ENCODE data around the gene RBM5. TPM values are rescaled to one million over a fixed set of nuclear protein-coding genes. Genes with fewer than 3 reads are reported as not detected.

RBM5 gene
- total and polyA plus RNA-seq, 10 of the 15 experiments (the other 5 are each of a cell fraction or from before 2014, with no cell fraction given), result 35.1 to 347 (median 111) TPM

DNA sequence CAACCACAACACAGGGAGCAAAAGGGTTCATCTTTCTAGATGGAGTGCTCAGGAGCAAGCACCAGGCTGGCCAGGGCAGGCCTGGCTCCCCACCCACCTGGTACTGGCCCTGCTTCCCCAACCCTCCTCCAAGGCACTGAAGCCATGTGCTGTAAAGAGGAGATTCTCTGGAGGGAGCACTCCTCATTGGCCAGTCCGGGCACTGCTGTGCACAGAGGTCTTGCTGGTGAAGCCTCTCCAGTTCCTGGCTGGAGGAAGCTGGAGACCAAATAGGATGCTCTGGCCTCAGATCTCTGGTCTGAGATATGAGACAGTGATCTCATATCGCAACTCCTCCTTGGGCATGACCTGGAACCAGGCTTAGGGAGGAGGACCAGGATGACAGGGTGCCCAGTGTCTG is 58.7 kb downstream of the RBM5 start:
- FAIRE-seq (no peak), ATAC-seq (no peak), DNase-seq (ENCODE audit: low read depth, low spot score) (no peak)
- RAD21 ChIA-PET (ENCODE audit: unreplicated experiment), result no interaction called here
- Histone ChIP-seq H3K4me3 (no peak overlapping the region), H4K20me1 (ENCODE audit: control insufficient read depth, insufficient read depth) (no peaks in the 10 kb centered on the region), H3K9ac (ENCODE audit: control insufficient read depth, insufficient read depth, low read length) (no peak overlapping the region), H3K27me3 (replicated peaks in 1 of 2; ENCODE audit: control insufficient read depth in 2 of 2, insufficient read depth in 2 of 2, low read length in 1 of 2) (peaks cover 0 to 2% of the 10 kb centered on the region in 2 experiments; a peak in 2 of 4 replicates), H3K79me2 (ENCODE audit: control insufficient read depth, insufficient read depth, low read length) (no peaks in the 10 kb centered on the region), H2AFZ (ENCODE audit: control insufficient read depth, low read depth, low read length) (no peak overlapping the region), H3K4me2 (ENCODE audit: control insufficient read depth, insufficient read depth) (no peak overlapping the region), H3K4me1 (ENCODE audit: control insufficient read depth, insufficient read depth, low read length) (no peaks in the 10 kb centered on the region), H3K27ac (ENCODE audit: control insufficient read depth, insufficient read depth) (no peak overlapping the region), H3K9me3 (replicated peaks; ENCODE audit: control insufficient read depth, insufficient read depth, low read length) (no peaks in the 10 kb centered on the region), H3K36me3 (ENCODE audit: control insufficient read depth in 2 of 2, insufficient read depth in 2 of 2, low read length in 1 of 2) (no peaks in the 10 kb centered on the region)
- in situ Hi-C loops (cut with MboI) (no loop called here), intact Hi-C loops (cut with micrococcal nuclease; ENCODE audit: unreplicated experiment) (no loop called here)
- POLR2A ChIA-PET, result no interaction called here
- 45% methylated on average over 2 of the region's 2 CpGs for WGBS (ENCODE audit: insufficient coverage, insufficient replicate concordance, low lambda C conversion rate, missing lambda C conversion rate)
- TF ChIP-seq, protein P1, sequence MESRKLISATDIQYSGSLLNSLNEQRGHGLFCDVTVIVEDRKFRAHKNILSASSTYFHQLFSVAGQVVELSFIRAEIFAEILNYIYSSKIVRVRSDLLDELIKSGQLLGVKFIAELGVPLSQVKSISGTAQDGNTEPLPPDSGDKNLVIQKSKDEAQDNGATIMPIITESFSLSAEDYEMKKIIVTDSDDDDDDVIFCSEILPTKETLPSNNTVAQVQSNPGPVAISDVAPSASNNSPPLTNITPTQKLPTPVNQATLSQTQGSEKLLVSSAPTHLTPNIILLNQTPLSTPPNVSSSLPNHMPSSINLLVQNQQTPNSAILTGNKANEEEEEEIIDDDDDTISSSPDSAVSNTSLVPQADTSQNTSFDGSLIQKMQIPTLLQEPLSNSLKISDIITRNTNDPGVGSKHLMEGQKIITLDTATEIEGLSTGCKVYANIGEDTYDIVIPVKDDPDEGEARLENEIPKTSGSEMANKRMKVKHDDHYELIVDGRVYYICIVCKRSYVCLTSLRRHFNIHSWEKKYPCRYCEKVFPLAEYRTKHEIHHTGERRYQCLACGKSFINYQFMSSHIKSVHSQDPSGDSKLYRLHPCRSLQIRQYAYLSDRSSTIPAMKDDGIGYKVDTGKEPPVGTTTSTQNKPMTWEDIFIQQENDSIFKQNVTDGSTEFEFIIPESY (IDR thresholded peaks at IDR 0.05), result no peak
- TF ChIP-seq ZNF24 (IDR thresholded peaks at IDR 0.05) (no peak), NFIC (IDR thresholded peaks at IDR 0.05; ENCODE audit: low read depth, low read length) (no peak), TCF3 (IDR thresholded peaks at IDR 0.05; ENCODE audit: borderline replicate concordance, insufficient read depth, low read depth, low read length) (no peak), RAD51 (IDR thresholded peaks at IDR 0.05) (no peak), SUPT20H (IDR thresholded peaks at IDR 0.05; ENCODE audit: borderline replicate concordance, control insufficient read depth, low read depth, low read length) (no peak), EGR1 (IDR thresholded peaks at IDR 0.05; ENCODE audit: borderline replicate concordance in 1 of 2, low read depth in 2 of 2, low read length in 2 of 2) (no peak)
- SMC1A ChIA-PET (ENCODE audit: uncharacterized antibody, unreplicated experiment), result no interaction called here
- BruUV-seq (replicated peaks), result no TSS peak
- CTCF ChIA-PET, result no interaction called here
